GM19438 (cell line): ENCODE data around the gene ZRANB1.

ENCODE experiments used
- ATAC-seq: cut with Tn5 transposase; IDR thresholded peaks from one replicate; pipeline ENCODE4 v1.9.1; 2021; ENCODE audit warnings: low read depth; ENCODE audit not compliant: unreplicated experiment

The ZRANB1 gene

DNA sequence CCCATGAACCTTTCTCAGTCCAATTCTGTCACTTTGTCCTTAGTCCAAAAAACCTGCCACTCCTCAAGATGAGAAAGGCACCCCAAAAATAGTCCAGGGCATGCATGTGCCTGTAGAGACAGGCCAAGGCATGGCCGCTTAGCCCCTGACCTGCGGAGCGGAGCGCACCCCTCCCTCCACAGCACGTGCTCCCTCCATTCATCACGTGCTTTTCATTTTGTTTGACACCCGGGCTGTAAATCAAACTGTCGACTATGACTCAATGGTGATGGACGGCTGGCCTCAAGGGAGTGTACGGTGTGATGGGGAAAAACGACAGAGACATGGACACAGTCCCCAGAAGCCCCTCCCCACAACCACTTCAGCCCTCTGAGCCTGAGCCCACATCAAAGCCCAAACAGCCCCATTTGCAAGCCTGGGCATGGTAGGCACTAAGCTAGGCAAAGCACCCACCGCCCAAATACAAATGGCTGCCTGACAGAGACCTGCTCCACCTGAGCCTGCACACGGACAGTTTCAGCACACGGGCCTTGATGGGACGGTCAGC is 90.6 kb downstream of the ZRANB1 start:
- no peak for ATAC-seq

DNA sequence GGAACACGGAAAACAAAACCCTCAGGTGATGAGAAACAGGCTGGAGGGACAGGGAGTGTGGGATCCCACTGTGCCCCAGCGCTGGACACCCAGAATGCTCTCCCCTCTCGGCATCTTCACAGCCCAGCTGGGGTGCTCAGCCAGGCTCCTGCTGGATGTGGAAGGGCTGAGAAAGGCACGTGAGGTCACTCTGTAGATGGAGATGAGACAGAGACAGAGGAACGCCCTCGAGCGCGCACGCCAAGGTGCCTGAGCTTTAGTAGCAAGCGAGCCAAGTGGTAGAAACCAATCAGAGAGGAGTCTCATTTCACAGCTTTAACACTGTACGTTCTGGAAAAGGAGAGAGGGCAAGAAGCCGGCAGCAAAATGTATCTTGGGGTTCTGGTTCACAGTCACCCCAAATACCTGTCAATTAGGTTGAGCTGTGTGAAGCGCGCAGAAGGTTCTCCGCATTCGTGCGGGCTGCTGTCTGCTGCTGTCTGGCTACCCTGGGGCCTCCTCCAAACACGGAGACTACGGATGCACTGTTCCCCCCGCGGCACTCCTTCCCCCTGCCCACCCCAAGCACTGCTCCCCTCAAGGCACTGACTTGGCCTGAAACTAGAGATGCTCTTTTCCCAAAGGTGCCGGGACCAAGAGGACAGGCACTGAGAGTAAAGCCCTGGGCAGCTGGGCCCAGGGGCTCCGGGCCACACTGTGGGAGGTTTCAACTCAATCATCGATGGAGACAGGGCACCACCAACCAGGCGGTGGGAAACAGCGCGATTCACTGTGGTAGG is 91.4 kb downstream of the ZRANB1 start:
- no peak for ATAC-seq

DNA sequence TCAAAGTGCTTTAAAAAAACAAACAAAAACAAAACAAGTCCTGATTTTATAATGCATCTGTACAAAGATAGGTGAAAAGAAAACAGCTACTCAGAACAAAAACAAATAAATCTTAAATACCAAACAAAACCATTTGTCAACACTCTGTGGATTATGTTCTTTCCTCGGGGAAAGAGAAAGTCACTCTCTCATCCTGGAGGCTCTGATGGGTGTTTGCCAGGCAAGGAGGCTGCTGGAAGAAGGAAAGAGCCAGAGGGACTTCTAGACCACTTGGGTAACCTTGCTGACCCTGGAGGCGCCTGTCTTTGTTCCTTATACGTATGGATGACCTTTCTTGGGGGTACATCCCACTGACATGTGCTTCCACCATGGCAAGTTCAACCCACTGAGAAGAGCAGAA is 92.8 kb downstream of the ZRANB1 start:
- ATAC-seq, result no peak

DNA sequence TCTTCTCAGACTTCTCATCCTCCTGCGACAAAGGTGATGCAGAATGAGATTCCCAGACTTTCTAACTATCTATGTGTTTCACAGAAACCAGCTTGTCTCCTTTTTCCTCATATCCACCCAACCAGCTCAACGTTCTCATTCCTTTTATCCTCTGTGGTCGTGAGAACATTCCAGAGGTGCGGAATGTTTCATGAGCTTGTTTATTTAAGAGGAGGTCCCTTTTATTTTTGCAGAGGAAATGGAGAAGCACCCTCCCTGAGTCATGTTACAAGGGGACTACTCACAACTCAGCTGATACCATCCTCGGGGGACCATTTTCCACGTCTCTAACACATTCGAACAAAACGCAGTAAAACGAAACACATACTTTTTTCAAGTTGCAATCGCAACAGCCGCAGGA is 93.2 kb downstream of the ZRANB1 start:
- no peak for ATAC-seq

DNA sequence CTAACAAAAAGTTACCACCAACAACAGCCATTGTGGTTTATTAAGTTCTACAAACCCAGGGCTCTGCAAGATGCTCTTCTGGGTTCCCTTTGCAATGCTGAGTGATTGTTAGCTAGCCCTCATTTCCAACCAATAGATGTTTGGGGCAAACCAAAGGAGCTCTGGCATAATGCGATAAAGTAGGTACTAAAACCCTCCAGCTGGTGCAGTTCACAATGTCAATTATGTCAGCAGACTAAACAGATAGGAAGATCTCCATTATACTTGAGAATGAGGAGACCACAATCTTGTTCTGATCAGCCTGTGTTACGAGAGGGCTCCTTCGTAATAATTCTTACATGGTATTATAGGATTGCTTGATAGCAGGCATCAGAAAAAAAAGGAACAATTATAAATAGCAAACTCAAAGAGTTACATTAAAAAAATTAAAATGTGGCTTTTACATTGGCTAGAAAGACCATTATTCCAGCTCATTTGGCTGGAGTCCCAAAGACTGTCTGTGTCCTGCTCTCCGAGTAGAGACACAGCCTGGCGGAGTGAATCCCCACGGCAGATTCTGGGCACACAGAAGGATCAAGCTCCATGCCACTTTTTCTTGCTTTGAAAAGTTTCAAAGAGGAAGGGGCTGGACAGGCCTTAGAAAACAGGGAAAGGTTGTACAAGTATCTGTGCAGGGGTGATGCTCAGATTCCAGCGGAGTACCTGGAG is 93.8 kb downstream of the ZRANB1 start:
- no peak for ATAC-seq

DNA sequence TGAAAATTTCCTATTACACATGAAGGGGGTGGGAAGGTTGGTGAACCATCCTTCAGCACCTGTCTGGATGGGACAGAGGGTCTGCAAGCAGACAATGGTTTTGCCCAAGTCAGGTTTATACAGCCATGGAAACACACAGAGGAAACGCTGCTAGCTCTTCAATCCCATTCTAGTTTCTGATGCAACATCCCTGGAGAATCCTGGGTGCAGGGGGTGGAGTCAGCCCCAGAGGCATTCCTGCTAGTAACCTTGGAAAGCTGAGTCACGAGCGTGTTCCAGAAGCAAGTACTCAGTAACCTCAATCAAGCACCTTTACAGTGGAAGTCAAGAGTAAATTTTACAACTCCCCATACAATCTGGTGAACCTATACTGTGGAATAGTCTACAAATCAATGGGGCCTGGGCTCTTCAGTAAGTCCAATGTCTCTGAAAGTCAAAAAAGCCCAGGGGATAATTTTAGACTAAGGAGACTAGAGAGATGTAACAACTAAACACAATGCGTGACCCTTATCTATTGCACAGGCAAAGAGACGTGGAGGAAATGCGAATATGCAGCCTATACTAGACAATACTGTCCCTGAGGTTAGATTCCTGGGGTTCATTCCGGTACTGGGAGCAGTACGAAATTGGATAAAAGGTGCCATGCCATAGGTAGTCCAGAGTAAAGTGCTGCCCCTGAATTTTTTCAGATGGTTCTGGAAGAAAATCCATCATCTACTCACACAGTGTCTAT is 95.4 kb downstream of the ZRANB1 start:
- ATAC-seq, result no peak
